AG04449 (cell line): ENCODE measurements around the gene VTI1B.

Source experiments
- CTCF ChIA-PET: fragments of 350-600 bp; formaldehyde crosslinking; extraction: SDS; loops from one replicate; lab custom pipeline; 2021; ENCODE audit warnings: antibody characterized with exemption; lab: Yijun Ruan, JAX
- POLR2A ChIA-PET: fragments of 400-600, 350-600 bp; formaldehyde crosslinking; extraction: SDS; loops from one replicate; lab custom pipeline; 2020; ENCODE audit warnings: antibody characterized with exemption, inconsistent platforms; lab: Yijun Ruan, JAX
- DNase-seq: peaks from one replicate; pipeline ENCODE4 v3.0.0-alpha.2; 2010; ENCODE audit warnings: low read depth, low spot score
- H3K4me3 ChIP-seq: 2 replicates; pipeline ENCODE4 v1.5.1; 2011; ENCODE audit warnings: low read depth, mild to moderate bottlenecking, control low read depth, low read length
- CTCF ChIP-seq: IDR thresholded peaks from one replicate; pipeline ENCODE4 v1.5.1; 2011; ENCODE audit warnings: mild to moderate bottlenecking, moderate library complexity, low read length, control low read depth, inconsistent platforms; ENCODE audit not compliant: insufficient read depth; ENCODE audit errors: missing control alignments

The VTI1B gene

GRCh38 chr14:67650694-67651093 is 23.7 kb downstream of the VTI1B start:
- CTCF ChIA-PET: interaction anchor here (1.5 to 8.8 kb wide), 3 partner anchors 16 to 32 kb away, joined by 5 to 109 read pairs (median 9); partner anchors contain the start of gene VTI1B
- DNase-seq: no peak
- POLR2A ChIA-PET: no interaction called here

GRCh38 chr14:67650151-67650550 is 24.3 kb downstream of the VTI1B start:
- POLR2A ChIA-PET: no interaction called here
- CTCF ChIA-PET: interaction anchor here (1.5 to 1.9 kb wide), 2 partner anchors 17 to 31 kb away, joined by 5 to 9 read pairs; no protein-coding TSS in a partner anchor
- TF ChIP-seq CTCF: no peak
- H3K4me3 ChIP-seq: no peak overlapping the region
- DNase-seq: no peak

More at GRCh38 chr14:67650694-67651093, 23.7 kb downstream of the VTI1B start:
- H3K4me3 ChIP-seq: no peak overlapping the region
- no peak for TF ChIP-seq CTCF

- no peak for DNase-seq
- CTCF ChIA-PET: no interaction called here
Measured at GRCh38 chr14:67646131-67646530, 28.3 kb downstream of the VTI1B start.

GRCh38 chr14:67645414-67645813 is 29.0 kb downstream of the VTI1B start:
- DNase-seq: no peak
- ChIA-PET CTCF (interaction anchor here (1.1 to 3.5 kb wide), 3 partner anchors 20 to 22 kb away, joined by 3 to 12 read pairs (median 3); no protein-coding TSS in a partner anchor), POLR2A (interaction anchor here (1.7 kb wide), 1 partner anchor 8 kb away, joined by 5 read pairs; no protein-coding TSS in a partner anchor)
- H3K4me3 ChIP-seq: no peak overlapping the region
- TF ChIP-seq CTCF: no peak

More at GRCh38 chr14:67646131-67646530, 28.3 kb downstream of the VTI1B start:
- POLR2A ChIA-PET: no interaction called here
- no peak for TF ChIP-seq CTCF
- H3K4me3 ChIP-seq: no peak overlapping the region

- ChIA-PET CTCF (interaction anchor here (1.0 to 3.5 kb wide), 7 partner anchors 9 to 60 kb away, joined by 3 to 12 read pairs (median 4); no protein-coding TSS in a partner anchor), POLR2A (interaction anchor here (1.7 kb wide), 1 partner anchor 9 kb away, joined by 5 read pairs; no protein-coding TSS in a partner anchor)
- no peak overlapping the region for H3K4me3 ChIP-seq
- no peak for DNase-seq
- TF ChIP-seq CTCF: no peak
Measured at GRCh38 chr14:67644428-67644827, 30.0 kb downstream of the VTI1B start.

GRCh38 chr14:67643713-67644112 is 30.7 kb downstream of the VTI1B start:
- ChIA-PET POLR2A (interaction anchor here (1.7 kb wide), 1 partner anchor 10 kb away, joined by 5 read pairs; no protein-coding TSS in a partner anchor), CTCF (interaction anchor here (0.7 to 3.5 kb wide), 6 partner anchors 10 to 61 kb away, joined by 3 to 12 read pairs (median 4); no protein-coding TSS in a partner anchor)
- no peak for TF ChIP-seq CTCF
- DNase-seq: no peak
- H3K4me3 ChIP-seq: no peak overlapping the region
